Peyer's patch (tissue), 4 donors: Measurements from ENCODE around the gene CNTN5.

Experiments
- POLR2A ChIP-seq, 2 donors: fragments of 450-650 bp; IDR thresholded peaks; one replicate each; pipeline ENCODE4 v1.5.1; 2017; ENCODE audit warnings: antibody characterized with exemption in 2 of 2, mild to moderate bottlenecking in 2 of 2, moderate library complexity in 2 of 2
- TF ChIP-seq, protein P1 (sequence below), 6 experiments: fragments of 450-650 bp in 4 of 6; fragments of 200-600 bp in 2 of 6; sonication (generic) in 1 of 6; IDR thresholded peaks; one replicate each; pipeline ENCODE4 v1.5.1; 2017 to 2019; ENCODE audit warnings: antibody characterized with exemption in 6 of 6, mild to moderate bottlenecking in 3 of 6, moderate library complexity in 1 of 6

DNA sequence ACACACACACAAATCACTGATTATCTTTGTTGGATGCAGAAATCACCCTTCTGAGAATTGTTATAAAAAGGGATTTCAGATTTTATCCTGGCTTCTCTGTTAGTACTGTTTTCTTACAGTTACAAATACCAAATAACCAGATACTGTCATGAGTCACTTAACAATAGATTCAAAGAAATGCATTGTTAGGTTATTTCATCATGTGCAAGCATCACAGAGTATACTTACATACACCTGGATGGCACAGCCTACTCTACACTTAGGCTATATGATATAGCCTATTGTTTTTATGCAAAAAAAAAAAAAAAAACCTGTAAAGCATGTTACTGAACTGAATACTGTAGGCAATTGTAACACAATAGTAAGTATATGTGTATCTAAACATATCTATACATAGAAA, 1347.1 kb downstream of the CNTN5 start:
- TF ChIP-seq, protein P1, sequence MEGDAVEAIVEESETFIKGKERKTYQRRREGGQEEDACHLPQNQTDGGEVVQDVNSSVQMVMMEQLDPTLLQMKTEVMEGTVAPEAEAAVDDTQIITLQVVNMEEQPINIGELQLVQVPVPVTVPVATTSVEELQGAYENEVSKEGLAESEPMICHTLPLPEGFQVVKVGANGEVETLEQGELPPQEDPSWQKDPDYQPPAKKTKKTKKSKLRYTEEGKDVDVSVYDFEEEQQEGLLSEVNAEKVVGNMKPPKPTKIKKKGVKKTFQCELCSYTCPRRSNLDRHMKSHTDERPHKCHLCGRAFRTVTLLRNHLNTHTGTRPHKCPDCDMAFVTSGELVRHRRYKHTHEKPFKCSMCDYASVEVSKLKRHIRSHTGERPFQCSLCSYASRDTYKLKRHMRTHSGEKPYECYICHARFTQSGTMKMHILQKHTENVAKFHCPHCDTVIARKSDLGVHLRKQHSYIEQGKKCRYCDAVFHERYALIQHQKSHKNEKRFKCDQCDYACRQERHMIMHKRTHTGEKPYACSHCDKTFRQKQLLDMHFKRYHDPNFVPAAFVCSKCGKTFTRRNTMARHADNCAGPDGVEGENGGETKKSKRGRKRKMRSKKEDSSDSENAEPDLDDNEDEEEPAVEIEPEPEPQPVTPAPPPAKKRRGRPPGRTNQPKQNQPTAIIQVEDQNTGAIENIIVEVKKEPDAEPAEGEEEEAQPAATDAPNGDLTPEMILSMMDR (IDR thresholded peaks at IDR 0.05): no peak
- TF ChIP-seq POLR2A (IDR thresholded peaks at IDR 0.05): no peak
